WTC11 (cell line): ENCODE measurements around the gene CPNE6. TPM values are rescaled to one million over a fixed set of nuclear protein-coding genes. Genes with fewer than 3 reads are reported as not detected.

ENCODE experiments used
- ATAC-seq: fragments of 200-7000 bp; cut with Tn5 transposase; 2 replicates; pipeline ENCODE4 v1.10.0; 2021; ENCODE audit warnings: mild to moderate bottlenecking, moderate library complexity
- CTCF ChIA-PET: fragments of 300-600 bp; sonication (Branson Sonifier 250); formaldehyde crosslinking; loops from one replicate; lab custom pipeline; 2021; ENCODE audit warnings: antibody characterized with exemption; lab: Charles Lee
- POLR2A ChIA-PET: fragments of 350-600 bp; sonication (Branson Sonifier 250); formaldehyde crosslinking; loops from one replicate; lab custom pipeline; 2021; ENCODE audit warnings: antibody characterized with exemption; lab: Charles Lee
- DNase-seq: peaks from one replicate; pipeline ENCODE4 v3.0.0; 2021; ENCODE audit warnings: low spot score
- H3K27ac Mint-ChIP-seq: 2 replicates; pipeline ENCODE4 v1.8.0; 2021; ENCODE audit warnings: mixed read lengths
- H3K27me3 Mint-ChIP-seq: 2 replicates; pipeline ENCODE4 v1.8.0; 2021; ENCODE audit warnings: low read depth, mild to moderate bottlenecking, moderate library complexity, mixed read lengths
- H3K36me3 Mint-ChIP-seq: 2 replicates; pipeline ENCODE4 v1.8.0; 2021; ENCODE audit warnings: mixed read lengths
- H3K4me1 Mint-ChIP-seq: 2 replicates; pipeline ENCODE4 v1.8.0; 2022; ENCODE audit warnings: mixed read lengths
- H3K4me3 Mint-ChIP-seq: 2 replicates; pipeline ENCODE4 v1.8.0; 2021; ENCODE audit warnings: mild to moderate bottlenecking, moderate library complexity, mixed read lengths
- H3K9me3 Mint-ChIP-seq: 2 replicates; pipeline ENCODE4 v1.8.0; 2021; ENCODE audit warnings: mixed read lengths
- ARID4B ChIP-seq: sonication (generic); formaldehyde crosslinking; IDR thresholded peaks from 2 replicates; pipeline ENCODE4 v1.8.0; 2023; ENCODE audit warnings: missing genetic modification reagents, mild to moderate bottlenecking, borderline replicate concordance
- ATF6 ChIP-seq: sonication (generic); formaldehyde crosslinking; IDR thresholded peaks from 2 replicates; pipeline ENCODE4 v1.8.1; 2023; ENCODE audit warnings: mild to moderate bottlenecking, missing genetic modification reagents
- CDX4 ChIP-seq: fragments of 250-450 bp; sonication (Bioruptor Pico); IDR thresholded peaks from 2 replicates; pipeline ENCODE4 v1.9.0; 2021; ENCODE audit warnings: moderate library complexity, mild to moderate bottlenecking, inconsistent platforms, borderline replicate concordance
- E2F5 ChIP-seq: sonication (generic); formaldehyde crosslinking; IDR thresholded peaks from 2 replicates; pipeline ENCODE4 v1.8.1; 2022; ENCODE audit warnings: mild to moderate bottlenecking, moderate library complexity, missing genetic modification reagents
- EMX1 ChIP-seq: fragments of 250-450 bp; sonication (Bioruptor Pico); IDR thresholded peaks from 2 replicates; pipeline ENCODE4 v1.8.0; 2021; ENCODE audit warnings: mild to moderate bottlenecking
- FOXK1 ChIP-seq: sonication (generic); formaldehyde crosslinking; IDR thresholded peaks from 2 replicates; pipeline ENCODE4 v1.8.0; 2022; ENCODE audit warnings: mild to moderate bottlenecking, moderate library complexity, missing genetic modification reagents
- MAX ChIP-seq: sonication (generic); formaldehyde crosslinking; IDR thresholded peaks from 2 replicates; pipeline ENCODE4 v1.8.0; 2022; ENCODE audit warnings: mild to moderate bottlenecking, missing genetic modification reagents
- PRDM15 ChIP-seq: sonication (generic); formaldehyde crosslinking; IDR thresholded peaks from 2 replicates; pipeline ENCODE4 v1.8.0; 2022; ENCODE audit warnings: missing genetic modification reagents
- RELA ChIP-seq: sonication (generic); formaldehyde crosslinking; IDR thresholded peaks from 2 replicates; pipeline ENCODE4 v1.8.1; 2022; ENCODE audit warnings: missing genetic modification reagents, mild to moderate bottlenecking, borderline replicate concordance
- ZNF263 ChIP-seq: sonication (generic); formaldehyde crosslinking; IDR thresholded peaks from 2 replicates; pipeline ENCODE4 v1.8.1; 2022; ENCODE audit warnings: low read depth, mild to moderate bottlenecking, moderate library complexity, missing genetic modification reagents
- ZNF317 ChIP-seq: sonication (generic); formaldehyde crosslinking; IDR thresholded peaks from 2 replicates; pipeline ENCODE4 v1.8.1; 2023; ENCODE audit warnings: low read depth, mild to moderate bottlenecking, moderate library complexity, missing genetic modification reagents, borderline replicate concordance
- ZNF416 ChIP-seq: fragments of 250-450 bp; sonication (Bioruptor Pico); IDR thresholded peaks from 2 replicates; pipeline ENCODE4 v1.9.0; 2021; ENCODE audit warnings: mild to moderate bottlenecking, inconsistent platforms
- total RNA-seq: library from RNA; stranded (reverse); gene quantifications from 3 replicates; pipeline ENCODE4 v1.2.3, GENCODE V29; 2021

The CPNE6 gene
- total RNA-seq, 1 experiment from 2014 or later, result not detected

GRCh38 chr14:24079491-24080141 lies 8.3 kb downstream of the CPNE6 start:
- Mint-ChIP-seq H3K27ac (peak overlapping the region; percentile 21), H3K9me3 (no peaks in the 10 kb centered on the region), H3K4me3 (peak overlapping the region; percentile 74), H3K27me3 (peaks cover 26% of the 10 kb centered on the region), H3K36me3 (no peaks in the 10 kb centered on the region), H3K4me1 (peaks cover 35% of the 10 kb centered on the region)
- POLR2A ChIA-PET, result interaction anchor here (1.4 to 4.4 kb wide), 3 partner anchors 10 to 28 kb away, joined by 5 to 67 read pairs (median 8); partner anchors contain the start of genes CARMIL3 and PCK2
- TF ChIP-seq ZNF263 (CRISPR knock-in tag) (peak; percentile 4; the same call in 1 of the 2 replicates), ARID4B (CRISPR knock-in tag) (no peak)
- DNase-seq, result peak; percentile 65
- peak; percentile 63 for ATAC-seq
- CTCF ChIA-PET, result interaction anchor here (0.9 to 5.2 kb wide), 12 partner anchors 9 to 163 kb away, joined by 3 to 101 read pairs (median 10); partner anchors contain the start of genes DCAF11, DHRS4, IRF9 and NRL

GRCh38 chr14:24080142-24080530 lies 8.8 kb downstream of the CPNE6 start:
- H3K4me3 Mint-ChIP-seq, result peak overlapping the region; percentile 74
- TF ChIP-seq ARID4B (CRISPR knock-in tag) (no peak), FOXK1 (CRISPR knock-in tag) (no peak), ZNF317 (CRISPR knock-in tag) (no peak), RELA (CRISPR knock-in tag) (no peak), PRDM15 (no peak), ZNF416 (CRISPR knock-in tag) (no peak), MAX (CRISPR knock-in tag) (no peak), CDX4 (CRISPR knock-in tag) (no peak), EMX1 (CRISPR knock-in tag) (no peak), ATF6 (CRISPR knock-in tag) (no peak), E2F5 (CRISPR knock-in tag) (no peak)

More at GRCh38 chr14:24080142-24080530, 8.8 kb downstream of the CPNE6 start:
- CTCF ChIA-PET, result interaction anchor here (0.9 to 5.2 kb wide), 15 partner anchors 8 to 162 kb away, joined by 3 to 101 read pairs (median 7); partner anchors contain the start of genes CARMIL3, DCAF11, IRF9 and NRL
- H3K27ac Mint-ChIP-seq, result peak overlapping the region; percentile 21
- POLR2A ChIA-PET, result interaction anchor here (0.7 to 4.4 kb wide), 6 partner anchors 10 to 34 kb away, joined by 3 to 67 read pairs (median 6); partner anchors contain the start of genes CARMIL3, DCAF11, NRL and PCK2
- peaks cover 35% of the 10 kb centered on the region for H3K4me1 Mint-ChIP-seq
- H3K36me3 Mint-ChIP-seq, result no peaks in the 10 kb centered on the region
- ATAC-seq (no peak), DNase-seq (no peak)
- H3K27me3 Mint-ChIP-seq, result peaks cover 26% of the 10 kb centered on the region
- no peaks in the 10 kb centered on the region for H3K9me3 Mint-ChIP-seq
